ENCODE results near the gene FCRL2. TPM values are rescaled to one million over a fixed set of nuclear protein-coding genes. Genes with fewer than 3 reads are reported as not detected.

FCRL2 gene
- total RNA-seq: not detected

DNA sequence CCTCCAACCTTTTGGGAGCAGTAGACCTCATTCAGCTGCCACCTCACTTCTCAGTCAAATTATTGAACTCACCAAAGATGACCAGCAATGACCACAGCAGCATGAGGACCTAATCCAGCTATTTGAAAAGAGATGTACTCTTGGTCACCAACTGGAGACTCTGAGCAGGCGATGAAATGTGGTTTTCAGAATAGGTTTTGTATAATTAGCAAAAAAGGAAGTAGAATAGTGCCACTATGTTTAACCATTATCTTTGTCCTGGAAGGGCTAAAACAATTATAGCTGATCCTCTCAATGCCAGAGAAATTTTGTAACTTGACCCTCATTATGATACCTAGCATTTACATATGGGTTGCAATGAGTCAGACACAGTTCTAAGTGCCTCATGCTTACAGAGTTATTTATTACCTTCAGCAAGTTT, at the start of gene FCRL2:
Gene FCRL2, minus strand, starts transcription at position 162 of the 421 bp plus-strand sequence. Its CDS starts 59 bp downstream, at position 103.
- no peaks in the 10 kb centered on the region for H3K4me1 ChIP-seq
- no peak within 1 kb of the TSS for H3K27ac ChIP-seq
- H3K27me3 ChIP-seq: no peaks in the 10 kb centered on the region
- TF ChIP-seq, protein P1, sequence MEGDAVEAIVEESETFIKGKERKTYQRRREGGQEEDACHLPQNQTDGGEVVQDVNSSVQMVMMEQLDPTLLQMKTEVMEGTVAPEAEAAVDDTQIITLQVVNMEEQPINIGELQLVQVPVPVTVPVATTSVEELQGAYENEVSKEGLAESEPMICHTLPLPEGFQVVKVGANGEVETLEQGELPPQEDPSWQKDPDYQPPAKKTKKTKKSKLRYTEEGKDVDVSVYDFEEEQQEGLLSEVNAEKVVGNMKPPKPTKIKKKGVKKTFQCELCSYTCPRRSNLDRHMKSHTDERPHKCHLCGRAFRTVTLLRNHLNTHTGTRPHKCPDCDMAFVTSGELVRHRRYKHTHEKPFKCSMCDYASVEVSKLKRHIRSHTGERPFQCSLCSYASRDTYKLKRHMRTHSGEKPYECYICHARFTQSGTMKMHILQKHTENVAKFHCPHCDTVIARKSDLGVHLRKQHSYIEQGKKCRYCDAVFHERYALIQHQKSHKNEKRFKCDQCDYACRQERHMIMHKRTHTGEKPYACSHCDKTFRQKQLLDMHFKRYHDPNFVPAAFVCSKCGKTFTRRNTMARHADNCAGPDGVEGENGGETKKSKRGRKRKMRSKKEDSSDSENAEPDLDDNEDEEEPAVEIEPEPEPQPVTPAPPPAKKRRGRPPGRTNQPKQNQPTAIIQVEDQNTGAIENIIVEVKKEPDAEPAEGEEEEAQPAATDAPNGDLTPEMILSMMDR (IDR thresholded peaks at IDR 0.05): no peak
- no peaks in the 10 kb centered on the region for H3K9me3 ChIP-seq
- H3K36me3 ChIP-seq: no peaks in the 10 kb centered on the region
- no peak within 1 kb of the TSS for H3K4me3 ChIP-seq
- DNase-seq (ENCODE audit: low spot score in 2 of 2): no peak
- intact Hi-C loops (cut with DNase I): no loop called here

- H3K27me3 ChIP-seq: no peaks in the 10 kb centered on the region
- H3K4me1 ChIP-seq: no peaks in the 10 kb centered on the region
- H3K4me3 ChIP-seq: no peak overlapping the region
- intact Hi-C loops (cut with DNase I): no loop called here
- TF ChIP-seq, protein P1 (IDR thresholded peaks at IDR 0.05): no peak
- no peak overlapping the region for H3K27ac ChIP-seq
- no peak for DNase-seq (ENCODE audit: low spot score in 2 of 2)
- H3K9me3 ChIP-seq: no peaks in the 10 kb centered on the region
- H3K36me3 ChIP-seq: no peaks in the 10 kb centered on the region
Measured at GRCh38 chr1:157820299-157820698, 43.4 kb upstream of the FCRL2 start.

- H3K4me3 ChIP-seq: no peak within 1 kb of the TSS
- intact Hi-C loops (cut with DNase I): no loop called here
Measured at GRCh38 chr1:157819896-157820295, 43.0 kb upstream of the FCRL2 start, which contains the start of gene FCRL1. FCRL1 (minus strand) TSS chr1:157820120; CDS start chr1:157820037, 83 bp downstream.

GRCh38 chr1:157819215-157819614, 42.3 kb upstream of the FCRL2 start:
- Histone ChIP-seq H3K9me3 (no peaks in the 10 kb centered on the region), H3K27me3 (no peaks in the 10 kb centered on the region), H3K27ac (no peak overlapping the region), H3K4me1 (no peaks in the 10 kb centered on the region), H3K36me3 (no peaks in the 10 kb centered on the region), H3K4me3 (no peak overlapping the region)
- DNase-seq (ENCODE audit: low spot score in 2 of 2): no peak
- TF ChIP-seq, protein P1 (IDR thresholded peaks at IDR 0.05): no peak
- intact Hi-C loops (cut with DNase I): no loop called here

More at GRCh38 chr1:157819896-157820295, 43.0 kb upstream of the FCRL2 start, which contains the start of gene FCRL1:
- Histone ChIP-seq H3K27ac (no peak within 1 kb of the TSS), H3K36me3 (no peaks in the 10 kb centered on the region), H3K27me3 (no peaks in the 10 kb centered on the region), H3K9me3 (no peaks in the 10 kb centered on the region), H3K4me1 (no peaks in the 10 kb centered on the region)
- no peak for DNase-seq (ENCODE audit: low spot score in 2 of 2)
- TF ChIP-seq, protein P1 (IDR thresholded peaks at IDR 0.05): no peak

- no peak overlapping the region for H3K27ac ChIP-seq
- no peak for DNase-seq (ENCODE audit: low spot score in 2 of 2)
- intact Hi-C loops (cut with DNase I): no loop called here
- H3K4me3 ChIP-seq: no peak overlapping the region
- TF ChIP-seq, protein P1 (IDR thresholded peaks at IDR 0.05): no peak
- H3K9me3 ChIP-seq: peaks cover 0 to 17% of the 10 kb centered on the region in 2 donors
- H3K36me3 ChIP-seq: no peaks in the 10 kb centered on the region
- no peaks in the 10 kb centered on the region for H3K4me1 ChIP-seq
- H3K27me3 ChIP-seq: no peaks in the 10 kb centered on the region
Measured at GRCh38 chr1:157813269-157813668, 36.3 kb upstream of the FCRL2 start.
